BE2C (cell line): ENCODE results near the gene PALD1.

ENCODE experiments used
- DNase-seq: peaks from one replicate; pipeline ENCODE4 v3.0.0-alpha.2; 2020
- H3K27me3 ChIP-seq: fragments of 250-450 bp; sonication (Bioruptor Pico); 2 replicates; pipeline ENCODE4 v1.5.1; 2020; ENCODE audit warnings: mild to moderate bottlenecking
- H3K36me3 ChIP-seq: fragments of 250-450 bp; sonication (Bioruptor Pico); 2 replicates; pipeline ENCODE4 v1.5.1; 2020; ENCODE audit warnings: mild to moderate bottlenecking
- H3K4me1 ChIP-seq: fragments of 250-450 bp; sonication (Bioruptor Pico); 2 replicates; pipeline ENCODE4 v1.5.1; 2020
- H3K4me3 ChIP-seq: 2 replicates; pipeline ENCODE4 v1.5.1; 2011; ENCODE audit warnings: low read depth, low read length
- H3K9me3 ChIP-seq: fragments of 250-450 bp; sonication (Bioruptor Pico); 2 replicates; pipeline ENCODE4 v1.5.1; 2020
- CTCF ChIP-seq: IDR thresholded peaks from 2 replicates; pipeline ENCODE4 v1.5.1; 2012; ENCODE audit warnings: mild to moderate bottlenecking, low read depth, low read length

PALD1 gene

GRCh38 chr10:70597856-70598815, 119.6 kb downstream of the PALD1 start:
- Histone ChIP-seq H3K4me3 (no peak overlapping the region), H3K4me1 (peaks cover 3% of the 10 kb centered on the region), H3K36me3 (no peaks in the 10 kb centered on the region), H3K27me3 (no peaks in the 10 kb centered on the region), H3K9me3 (no peaks in the 10 kb centered on the region)
- TF ChIP-seq CTCF, result no peak
- no peak for DNase-seq

- no peaks in the 10 kb centered on the region for H3K9me3 ChIP-seq
- H3K4me1 ChIP-seq, result peaks cover 3% of the 10 kb centered on the region
- DNase-seq, result no peak
- no peak overlapping the region for H3K4me3 ChIP-seq
- no peak for TF ChIP-seq CTCF
- H3K27me3 ChIP-seq, result no peaks in the 10 kb centered on the region
- no peaks in the 10 kb centered on the region for H3K36me3 ChIP-seq
Measured at GRCh38 chr10:70598857-70599295, 120.3 kb downstream of the PALD1 start.

GRCh38 chr10:70599319-70599718, 120.8 kb downstream of the PALD1 start:
- H3K27me3 ChIP-seq, result no peaks in the 10 kb centered on the region
- no peak overlapping the region for H3K4me3 ChIP-seq
- TF ChIP-seq CTCF, result no peak
- no peaks in the 10 kb centered on the region for H3K9me3 ChIP-seq
- no peak for DNase-seq
- H3K36me3 ChIP-seq, result no peaks in the 10 kb centered on the region
- peaks cover 3% of the 10 kb centered on the region for H3K4me1 ChIP-seq

GRCh38 chr10:70599791-70600190, 121.2 kb downstream of the PALD1 start:
- no peaks in the 10 kb centered on the region for H3K27me3 ChIP-seq
- DNase-seq, result no peak
- TF ChIP-seq CTCF, result no peak
- H3K4me3 ChIP-seq, result no peak overlapping the region
- H3K4me1 ChIP-seq, result peaks cover 3% of the 10 kb centered on the region
- no peaks in the 10 kb centered on the region for H3K9me3 ChIP-seq
- H3K36me3 ChIP-seq, result no peaks in the 10 kb centered on the region

GRCh38 chr10:70600512-70601395, 122.2 kb downstream of the PALD1 start:
- Histone ChIP-seq H3K9me3 (no peaks in the 10 kb centered on the region), H3K27me3 (no peaks in the 10 kb centered on the region), H3K4me1 (peaks cover 3% of the 10 kb centered on the region), H3K4me3 (no peak overlapping the region), H3K36me3 (no peaks in the 10 kb centered on the region)
- no peak for TF ChIP-seq CTCF
- no peak for DNase-seq
